H1 (cell line): ENCODE data around the gene EIF4A3. TPM values are rescaled to one million over a fixed set of nuclear protein-coding genes. Genes with fewer than 3 reads are reported as not detected.

Experiments
- CTCF ChIA-PET: fragments of 300-600 bp; sonication (Branson Sonifier 250); formaldehyde crosslinking; loops from one replicate; lab custom pipeline; 2021; ENCODE audit not compliant: partially characterized antibody; lab: Charles Lee
- POLR2A ChIA-PET: fragments of 300-600 bp; sonication (Branson Sonifier 250); formaldehyde crosslinking; loops from one replicate; lab custom pipeline; 2021; ENCODE audit warnings: inconsistent platforms; ENCODE audit not compliant: partially characterized antibody; lab: Charles Lee
- DNase-seq, 2 experiments: peaks; one replicate each; pipeline versions ENCODE4 v3.0.0 to v3.0.0-alpha.2; 2010 to 2022; ENCODE audit warnings: low spot score in 2 of 2, low read depth in 1 of 2, mixed read lengths in 1 of 2
- FAIRE-seq: peaks from 2 replicates; lab custom pipeline; 2011; peaks lifted over from hg19 to GRCh38; lab: Jason Lieb, UNC
- H2AFZ ChIP-seq: 2 replicates; pipeline ENCODE4 v1.8.1; 2012; ENCODE audit warnings: low read length, inconsistent platforms
- H2AK5ac ChIP-seq: 2 replicates; pipeline ENCODE4 v1.6.1; 2013; ENCODE audit warnings: low read depth, low read length
- H2BK120ac ChIP-seq: replicated peaks from 2 replicates; pipeline ENCODE3; 2013; ENCODE audit warnings: low read depth, low read length, inconsistent platforms
- H2BK12ac ChIP-seq: 2 replicates; pipeline ENCODE4 v1.6.1; 2013; ENCODE audit warnings: low read depth, low read length
- H2BK15ac ChIP-seq: 2 replicates; pipeline ENCODE4 v1.6.1; 2013; ENCODE audit warnings: low read length
- H2BK20ac ChIP-seq: 2 replicates; pipeline ENCODE4 v1.6.1; 2013; ENCODE audit warnings: low read length
- H2BK5ac ChIP-seq: 2 replicates; pipeline ENCODE4 v1.6.1; 2013; ENCODE audit warnings: low read depth, low read length
- H3K14ac ChIP-seq: 2 replicates; pipeline ENCODE4 v1.6.1; 2013; ENCODE audit warnings: inconsistent platforms; ENCODE audit not compliant: insufficient read length
- H3K18ac ChIP-seq: 2 replicates; pipeline ENCODE4 v1.6.1; 2013; ENCODE audit warnings: low read length; ENCODE audit errors: extremely low read depth
- H3K23ac ChIP-seq: 2 replicates; pipeline ENCODE4 v1.6.1; 2013; ENCODE audit warnings: inconsistent platforms; ENCODE audit not compliant: insufficient read length
- H3K23me2 ChIP-seq: 2 replicates; pipeline ENCODE4 v1.6.1; 2013; ENCODE audit warnings: low read depth, low read length
- H3K27ac ChIP-seq: 2 replicates; pipeline ENCODE4 v1.6.1; 2011; ENCODE audit warnings: low read depth, low read length, inconsistent platforms
- H3K27me3 ChIP-seq, 4 experiments: replicated peaks in 1 of 4; 1 replicate in 1 of 4; 2 replicates in 3 of 4; pipeline versions ENCODE4 v1.6.1 to v1.8.1; 2011 to 2013; ENCODE audit warnings: low read length in 3 of 4, mild to moderate bottlenecking in 3 of 4, inconsistent platforms in 2 of 4, mixed read lengths in 2 of 4, moderate library complexity in 1 of 4; ENCODE audit not compliant: control insufficient read depth in 3 of 4, insufficient read depth in 3 of 4; ENCODE audit errors: extremely low read depth in 1 of 4
- H3K36me3 ChIP-seq, 4 experiments: 2 replicates each; pipeline versions ENCODE4 v1.6.1 to v1.8.1; 2011 to 2013; ENCODE audit warnings: mild to moderate bottlenecking in 4 of 4, low read length in 3 of 4, moderate library complexity in 2 of 4, control low read depth in 1 of 4, inconsistent platforms in 1 of 4; ENCODE audit not compliant: insufficient read depth in 4 of 4, control insufficient read depth in 2 of 4
- H3K4ac ChIP-seq: replicated peaks from 2 replicates; pipeline ENCODE3; 2013; ENCODE audit warnings: low read length, low read depth, mixed read lengths, inconsistent platforms; ENCODE audit not compliant: insufficient read length
- H3K4me1 ChIP-seq, 4 experiments: replicated peaks in 1 of 4; 1 replicate in 1 of 4; 2 replicates in 3 of 4; pipeline versions ENCODE4 v1.6.1 to v1.8.1; 2011 to 2013; ENCODE audit warnings: low read length in 3 of 4, inconsistent platforms in 2 of 4, mixed read lengths in 1 of 4; ENCODE audit not compliant: insufficient read depth in 4 of 4, control insufficient read depth in 3 of 4
- H3K4me2 ChIP-seq, 2 experiments: 2 replicates each; pipeline versions ENCODE4 v1.6.1 to v1.8.1; 2011 to 2013; ENCODE audit warnings: low read depth in 2 of 2, low read length in 2 of 2, control low read depth in 1 of 2, inconsistent platforms in 1 of 2, mild to moderate bottlenecking in 1 of 2; ENCODE audit not compliant: insufficient read depth in 1 of 2
- H3K4me3 ChIP-seq, 4 experiments: fragments of 200-600, 300-600 bp in 1 of 4; sonication (generic), shearing (Covaris generic), sonication (Bioruptor Twin) in 1 of 4; 2 replicates each; pipeline versions ENCODE4 v1.5.1 to v1.8.1; 2011 to 2016; ENCODE audit warnings: low read length in 4 of 4, low read depth in 3 of 4, control low read depth in 2 of 4, inconsistent platforms in 2 of 4, mild to moderate bottlenecking in 2 of 4, mixed read lengths in 1 of 4, moderate library complexity in 1 of 4; ENCODE audit not compliant: insufficient read depth in 2 of 4; ENCODE audit errors: extremely low read depth in 1 of 4
- H3K56ac ChIP-seq: replicated peaks from 2 replicates; pipeline ENCODE3; 2013; ENCODE audit warnings: low read depth, mild to moderate bottlenecking, mixed read lengths, low read length, inconsistent platforms; ENCODE audit not compliant: insufficient read length
- H3K79me1 ChIP-seq: 2 replicates; pipeline ENCODE4 v1.6.1; 2013; ENCODE audit warnings: low read depth, low read length, control low read depth
- H3K79me2 ChIP-seq, 2 experiments: 2 replicates each; pipeline versions ENCODE4 v1.6.1 to v1.8.1; 2012 to 2013; ENCODE audit warnings: low read length in 2 of 2, mild to moderate bottlenecking in 2 of 2, inconsistent platforms in 1 of 2; ENCODE audit not compliant: insufficient read depth in 2 of 2, control insufficient read depth in 1 of 2
- H3K9ac ChIP-seq, 4 experiments: replicated peaks in 1 of 4; 1 replicate in 1 of 4; 2 replicates in 3 of 4; pipeline versions ENCODE4 v1.6.1 to v1.8.1; 2011 to 2013; ENCODE audit warnings: low read depth in 3 of 4, low read length in 3 of 4, control low read depth in 2 of 4, mild to moderate bottlenecking in 2 of 4, moderate library complexity in 2 of 4, inconsistent platforms in 1 of 4; ENCODE audit errors: extremely low read depth in 1 of 4
- H3K9me3 ChIP-seq, 2 experiments: 2 replicates each; pipeline versions ENCODE4 v1.6.1 to v1.8.1; 2012 to 2013; ENCODE audit warnings: mild to moderate bottlenecking in 2 of 2, moderate library complexity in 2 of 2, control low read depth in 1 of 2, inconsistent platforms in 1 of 2, low read depth in 1 of 2, low read length in 1 of 2, mixed read lengths in 1 of 2; ENCODE audit not compliant: insufficient read depth in 2 of 2
- H4K20me1 ChIP-seq, 2 experiments: replicated peaks in 1 of 2; 2 replicates each; pipeline versions ENCODE3 to v1.8.1; 2011 to 2013; ENCODE audit warnings: inconsistent platforms in 2 of 2, low read length in 2 of 2, mild to moderate bottlenecking in 1 of 2; ENCODE audit not compliant: insufficient read depth in 2 of 2, control insufficient read depth in 1 of 2
- H4K5ac ChIP-seq: 2 replicates; pipeline ENCODE4 v1.6.1; 2013; ENCODE audit warnings: low read length, low read depth, mixed read lengths, inconsistent platforms; ENCODE audit not compliant: insufficient read length
- H4K8ac ChIP-seq: 2 replicates; pipeline ENCODE4 v1.8.0; 2013; ENCODE audit warnings: mild to moderate bottlenecking, moderate library complexity, low read length, inconsistent platforms; ENCODE audit not compliant: insufficient read depth; ENCODE audit errors: extremely low read depth
- H4K91ac ChIP-seq: replicated peaks from 2 replicates; pipeline ENCODE3; 2013; ENCODE audit warnings: low read length, mixed read lengths, inconsistent platforms; ENCODE audit not compliant: insufficient read length
- CBX8 ChIP-seq: fragments of 300-800, 300-1000 bp; sonication (generic); IDR thresholded peaks from 2 replicates; pipeline ENCODE4 v1.7.1; 2016; ENCODE audit warnings: low read depth, low read length, borderline replicate concordance
- CTBP2 ChIP-seq: IDR thresholded peaks from 2 replicates; pipeline ENCODE4 v1.7.0; 2011; ENCODE audit warnings: borderline replicate concordance, mild to moderate bottlenecking, moderate library complexity, mixed read lengths, low read length; ENCODE audit not compliant: insufficient read depth, insufficient read length
- KDM1A ChIP-seq: fragments of 200-600, 300-600 bp; sonication (generic); IDR thresholded peaks from 2 replicates; pipeline ENCODE4 v1.7.1; 2016; ENCODE audit warnings: mild to moderate bottlenecking, low read length, borderline replicate concordance
- KDM4A ChIP-seq: IDR thresholded peaks from one replicate; pipeline ENCODE4 v1.7.1; 2012; ENCODE audit warnings: low read depth, mild to moderate bottlenecking, moderate library complexity, low read length, inconsistent platforms; ENCODE audit not compliant: severe bottlenecking
- NANOG ChIP-seq: IDR thresholded peaks from 2 replicates; pipeline ENCODE4 v1.6.1; 2011; ENCODE audit warnings: low read length, low read depth, mild to moderate bottlenecking, inconsistent platforms; ENCODE audit not compliant: insufficient read depth, poor library complexity, severe bottlenecking
- RBBP5 ChIP-seq: IDR thresholded peaks from 2 replicates; pipeline ENCODE4 v1.7.1; 2012; ENCODE audit warnings: low read depth, mild to moderate bottlenecking, inconsistent platforms, low read length, moderate library complexity, borderline replicate concordance
- RNF2 ChIP-seq: fragments of 200-900, 300-1000 bp; sonication (generic); IDR thresholded peaks from 2 replicates; pipeline ENCODE4 v1.7.1; 2016; ENCODE audit warnings: borderline replicate concordance, low read depth, mild to moderate bottlenecking, antibody characterized with exemption, low read length; ENCODE audit not compliant: poor library complexity, severe bottlenecking; ENCODE audit errors: missing control alignments
- SIX5 ChIP-seq: IDR thresholded peaks from 2 replicates; pipeline ENCODE4 v1.6.1; 2011; ENCODE audit warnings: mild to moderate bottlenecking, low read depth, low read length
- TAF7 ChIP-seq: optimal IDR thresholded peaks from 2 replicates; pipeline ENCODE3; 2011; ENCODE audit warnings: low read depth, mild to moderate bottlenecking, inconsistent platforms, low read length, moderate library complexity, borderline replicate concordance
- WGBS, 2 experiments: shearing (Covaris generic) in 1 of 2; methylation state at CpG; one replicate each; pipeline versions ENCODE4 v1.1.6 to v1.1.7; 2013 to 2015; ENCODE audit warnings: low lambda C conversion rate in 2 of 2, mixed read lengths in 2 of 2, inconsistent platforms in 1 of 2, low coverage in 1 of 2, missing lambda C conversion rate in 1 of 2; ENCODE audit not compliant: insufficient replicate concordance in 2 of 2, insufficient coverage in 1 of 2, insufficient read length in 1 of 2; ENCODE audit errors: extremely low coverage in 1 of 2, missing lambda C conversion rate in 1 of 2; 5-methylcytosine and 5-hydroxymethylcytosine counted together
- polyA plus RNA-seq, 7 experiments: library from polyadenylated mRNA; depleted of rRNA in 3 of 7; stranded (reverse) in 5 of 7; unstranded in 2 of 7; fragments of >200 nt in 5 of 7; fragments of 200-250 nt in 2 of 7; gene quantifications; 1 replicate in 5 of 7; 2 replicates in 1 of 7; 4 replicates in 1 of 7; pipeline versions ENCODE4 v1.2.1 to v1.2.3, GENCODE V29; 2011 to 2013; ENCODE audit warnings: missing spikeins in 2 of 7, mixed read lengths in 2 of 7
- total RNA-seq: library from RNA; stranded (reverse); fragmentation: NEBNext Ultra II Directional; extraction: Animal tissue kit (Norgen Biotek cat#: 25700); gene quantifications from 2 replicates; pipeline ENCODE4 v1.2.1, GENCODE V29; 2021
- TF ChIP-seq, protein P1 (sequence below): IDR thresholded peaks from 2 replicates; pipeline ENCODE4 v1.6.1; 2012; ENCODE audit warnings: inconsistent platforms

Gene EIF4A3
- total and polyA plus RNA-seq, 2 of the 8 experiments (the other 6 are each of a cell fraction or from before 2014, with no cell fraction given): 142 to 146 TPM

DNA sequence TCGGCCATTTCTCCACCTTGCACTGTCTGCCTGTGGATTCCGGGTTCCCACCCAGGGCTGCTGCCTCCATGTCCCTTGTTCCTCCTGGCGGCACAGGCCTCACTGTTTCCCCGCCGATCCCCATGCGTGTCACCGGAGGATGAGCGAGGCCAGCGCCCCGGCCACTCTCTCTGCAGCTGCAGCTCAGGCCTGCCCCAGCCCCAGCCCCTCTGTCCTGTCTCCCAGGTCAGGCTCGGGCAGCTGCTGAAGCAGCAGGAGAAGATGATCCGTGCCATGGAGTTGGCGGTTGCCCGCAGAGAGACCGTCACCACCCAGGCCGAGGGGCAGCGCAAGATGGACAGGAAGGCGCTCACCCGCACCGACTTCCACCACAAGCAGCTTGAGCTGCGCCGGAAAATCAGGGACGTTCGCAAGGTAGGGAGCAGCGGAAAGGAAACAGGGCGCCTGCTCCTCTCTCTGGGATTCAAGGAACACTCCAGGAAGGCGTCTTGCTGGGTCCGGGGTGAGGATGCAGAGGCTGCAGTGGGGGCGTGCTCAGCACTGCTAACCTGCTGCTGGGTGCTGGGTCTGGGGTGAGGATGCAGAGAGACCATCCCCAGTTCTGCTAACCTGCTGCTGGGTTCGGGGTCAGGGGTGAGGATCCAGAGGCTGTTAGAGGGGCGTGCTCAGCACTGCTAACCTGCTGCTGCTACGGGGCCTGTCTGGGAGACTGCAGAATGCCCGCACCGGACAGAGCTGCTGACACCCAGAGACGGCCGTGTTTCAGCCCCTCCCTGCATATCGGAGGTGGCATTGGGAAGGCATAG is 51.7 kb downstream of the EIF4A3 start:
- no peak for FAIRE-seq
- Histone ChIP-seq H3K36me3 (no peaks in the 10 kb centered on the region), H3K4me3 (no peak overlapping the region), H4K91ac (no peak overlapping the region), H4K8ac (peak overlapping the region; percentile 51; the same call in 1 of the 2 replicates), H2BK12ac (no peak overlapping the region), H2BK20ac (no peak overlapping the region), H4K5ac (no peak overlapping the region), H3K4me2 (no peak overlapping the region), H2BK15ac (no peak overlapping the region), H3K56ac (no peak overlapping the region), H3K9me3 (no peaks in the 10 kb centered on the region), H2AFZ (no peak overlapping the region), H3K18ac (no peak overlapping the region), H3K79me2 (no peaks in the 10 kb centered on the region), H3K27ac (no peak overlapping the region), H3K27me3 (peaks cover 0 to 4% (median 3%) of the 10 kb centered on the region in 4 experiments; a peak in 2 of 7 replicates), H2AK5ac (no peak overlapping the region), H3K23me2 (no peaks in the 10 kb centered on the region), H2BK5ac (no peak overlapping the region), H3K79me1 (no peaks in the 10 kb centered on the region), H3K14ac (no peak overlapping the region), H3K4ac (no peak overlapping the region), H2BK120ac (no peak overlapping the region), H3K23ac (no peak overlapping the region), H3K9ac (no peak overlapping the region), H3K4me1 (no peaks in the 10 kb centered on the region; a peak in 1 of 7 replicates), H4K20me1 (no peaks in the 10 kb centered on the region)
- peak in 1 of 2 experiments; percentile 46 for DNase-seq
- POLR2A ChIA-PET: no interaction called here
- WGBS, 2 experiments: 91% methylated on average over 28 of the region's 37 CpGs; no CpG with 5 or more reads in 1 of the 2 experiments
- CTCF ChIA-PET: interaction anchor here (0.9 to 4.4 kb wide), 5 partner anchors 9 to 29 kb away, joined by 3 to 33 read pairs (median 3); no protein-coding TSS in a partner anchor
- TF ChIP-seq SIX5 (no peak), CTBP2 (no peak), CBX8 (no peak), RNF2 (no peak), NANOG (no peak), KDM1A (no peak), TAF7 (no peak), RBBP5 (no peak), KDM4A (no peak)
- TF ChIP-seq, protein P1, sequence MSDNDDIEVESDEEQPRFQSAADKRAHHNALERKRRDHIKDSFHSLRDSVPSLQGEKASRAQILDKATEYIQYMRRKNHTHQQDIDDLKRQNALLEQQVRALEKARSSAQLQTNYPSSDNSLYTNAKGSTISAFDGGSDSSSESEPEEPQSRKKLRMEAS: no peak
